ENCODE results near the gene COPS6.

GRCh38 chr7:100059251-100059739, 29.5 kb upstream of the COPS6 start:
- TF ChIP-seq POLR2A (IDR thresholded peaks at IDR 0.05) (no peak), CTCF (IDR thresholded peaks at IDR 0.05) (no peak)

Data from thyroid gland (tissue), 4 donors.